GM12801 (cell line): ENCODE results near the gene TRAK1.

Experiments
- CTCF ChIP-seq: IDR thresholded peaks from one replicate; pipeline ENCODE4 v1.5.1; 2011; ENCODE audit warnings: control low read depth; ENCODE audit not compliant: insufficient read length; ENCODE audit errors: extremely low read depth

Gene TRAK1

GRCh38 chr3:42226470-42227425 is 135.6 kb downstream of the TRAK1 start:
- no peak for TF ChIP-seq CTCF

- TF ChIP-seq CTCF = no peak
Observed at GRCh38 chr3:42228796-42229195, 137.6 kb downstream of the TRAK1 start.

- TF ChIP-seq CTCF = no peak
Observed at GRCh38 chr3:42229266-42229941, 138.2 kb downstream of the TRAK1 start.

- no peak for TF ChIP-seq CTCF
Observed at GRCh38 chr3:42229942-42230688, 139.0 kb downstream of the TRAK1 start.

- no peak for TF ChIP-seq CTCF
Observed at GRCh38 chr3:42230860-42231259, 139.7 kb downstream of the TRAK1 start.

- no peak for TF ChIP-seq CTCF
Observed at GRCh38 chr3:42235532-42235931, 144.4 kb downstream of the TRAK1 start.

- no peak for TF ChIP-seq CTCF
Observed at GRCh38 chr3:42236611-42237010, 145.5 kb downstream of the TRAK1 start.
